K562 (cell line): ENCODE results near the gene NOX5.

ENCODE experiments used
- ATF7 ChIP-seq: fragments of 450-650 bp; IDR thresholded peaks from 2 replicates; pipeline ENCODE4 v1.7.1; 2014; ENCODE audit warnings: mild to moderate bottlenecking, moderate library complexity
- JUN ChIP-seq, 2 experiments: sonication (generic) in 1 of 2; formaldehyde crosslinking in 1 of 2; IDR thresholded peaks; 2 replicates each; pipeline versions ENCODE4 v1.6.1 to v1.8.0; 2012 to 2022; ENCODE audit warnings: borderline replicate concordance in 2 of 2, mild to moderate bottlenecking in 2 of 2, improper control_type of control experiment in 1 of 2, low read depth in 1 of 2, low read length in 1 of 2, missing genetic modification reagents in 1 of 2
- RFX5 ChIP-seq: IDR thresholded peaks from 2 replicates; pipeline ENCODE4 v1.6.1; 2011; ENCODE audit warnings: low read depth, mild to moderate bottlenecking, improper control_type of control experiment, low read length
- SRF ChIP-seq, 2 experiments: fragments of 250-450, 450-650 bp in 1 of 2; sonication (Bioruptor Pico) in 1 of 2; sonication (generic) in 1 of 2; formaldehyde crosslinking; IDR thresholded peaks; 2 replicates each; pipeline versions ENCODE4 v1.5.0 to v1.5.1; 2020 to 2022; ENCODE audit warnings: mild to moderate bottlenecking in 1 of 2, missing genetic modification reagents in 1 of 2
- TCF7 ChIP-seq: sonication (generic); IDR thresholded peaks from 2 replicates; pipeline ENCODE4 v1.6.1; 2016; ENCODE audit warnings: antibody characterized with exemption, borderline replicate concordance
- ZC3H8 ChIP-seq: fragments of 450-650 bp; IDR thresholded peaks from 2 replicates; pipeline ENCODE4 v1.6.1; 2017
- TF ChIP-seq, protein P1 (sequence below): sonication (generic); formaldehyde crosslinking; IDR thresholded peaks from 2 replicates; pipeline ENCODE4 v1.9.0; 2022; ENCODE audit warnings: mild to moderate bottlenecking, missing genetic modification reagents
- TF ChIP-seq, protein P2 (sequence below), 3 experiments: IDR thresholded peaks in 2 of 3; conservative IDR thresholded peaks in 1 of 3; 2 replicates each; pipeline ENCODE4 v1.5.1; 2011 to 2012; ENCODE audit warnings: low read length in 3 of 3, mild to moderate bottlenecking in 3 of 3, control low read depth in 2 of 3, improper control_type of control experiment in 1 of 3, inconsistent platforms in 1 of 3, low read depth in 1 of 3, mixed read lengths in 1 of 3, moderate library complexity in 1 of 3; ENCODE audit not compliant: insufficient read depth in 2 of 3

DNA sequence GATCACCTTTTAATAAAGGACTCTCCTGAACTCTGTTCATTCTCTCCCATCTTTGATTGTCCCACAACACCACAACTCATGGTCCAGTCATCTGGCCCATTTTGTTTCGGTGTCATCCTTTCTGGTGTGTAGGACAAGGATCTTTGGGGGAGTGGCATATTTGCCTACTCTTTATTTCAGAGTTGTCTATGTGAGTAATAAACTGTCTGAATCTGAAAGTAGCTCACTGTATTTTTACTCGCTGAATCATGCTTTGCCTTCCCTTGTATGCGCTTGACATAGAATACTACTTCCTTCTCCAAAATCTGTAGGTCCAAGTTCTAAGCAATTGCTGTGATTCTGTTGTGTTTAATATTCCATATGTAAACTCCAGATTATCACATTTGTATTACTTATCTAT, 29.9 kb upstream of the NOX5 start:
- TF ChIP-seq RFX5 (no peak), JUN (IDR thresholded peaks at IDR 0.05; ENCODE audit: borderline replicate concordance, low read depth, low read length) (no peak), JUN (CRISPR knock-in tag; IDR thresholded peaks at IDR 0.05; ENCODE audit: borderline replicate concordance) (no peak), ATF7 (no peak), ZC3H8 (no peak), TCF7 (no peak), SRF (CRISPR knock-in tag; IDR thresholded peaks at IDR 0.05) (no peak)
- TF ChIP-seq, protein P1, sequence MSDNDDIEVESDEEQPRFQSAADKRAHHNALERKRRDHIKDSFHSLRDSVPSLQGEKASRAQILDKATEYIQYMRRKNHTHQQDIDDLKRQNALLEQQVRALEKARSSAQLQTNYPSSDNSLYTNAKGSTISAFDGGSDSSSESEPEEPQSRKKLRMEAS, result no peak
- TF ChIP-seq, protein P2, sequence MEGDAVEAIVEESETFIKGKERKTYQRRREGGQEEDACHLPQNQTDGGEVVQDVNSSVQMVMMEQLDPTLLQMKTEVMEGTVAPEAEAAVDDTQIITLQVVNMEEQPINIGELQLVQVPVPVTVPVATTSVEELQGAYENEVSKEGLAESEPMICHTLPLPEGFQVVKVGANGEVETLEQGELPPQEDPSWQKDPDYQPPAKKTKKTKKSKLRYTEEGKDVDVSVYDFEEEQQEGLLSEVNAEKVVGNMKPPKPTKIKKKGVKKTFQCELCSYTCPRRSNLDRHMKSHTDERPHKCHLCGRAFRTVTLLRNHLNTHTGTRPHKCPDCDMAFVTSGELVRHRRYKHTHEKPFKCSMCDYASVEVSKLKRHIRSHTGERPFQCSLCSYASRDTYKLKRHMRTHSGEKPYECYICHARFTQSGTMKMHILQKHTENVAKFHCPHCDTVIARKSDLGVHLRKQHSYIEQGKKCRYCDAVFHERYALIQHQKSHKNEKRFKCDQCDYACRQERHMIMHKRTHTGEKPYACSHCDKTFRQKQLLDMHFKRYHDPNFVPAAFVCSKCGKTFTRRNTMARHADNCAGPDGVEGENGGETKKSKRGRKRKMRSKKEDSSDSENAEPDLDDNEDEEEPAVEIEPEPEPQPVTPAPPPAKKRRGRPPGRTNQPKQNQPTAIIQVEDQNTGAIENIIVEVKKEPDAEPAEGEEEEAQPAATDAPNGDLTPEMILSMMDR (IDR thresholded peaks at IDR 0.05 in 2 of 3, conservative IDR thresholded peaks at IDR 0.05 in 1 of 3; ENCODE audit: insufficient read depth in 2 of 3, low read depth in 1 of 3, low read length in 3 of 3), result no peak
